Inferior parietal cortex (tissue), 1 donor: ENCODE measurements around the gene C2orf68.
A peak's percentile ranks its signal among the peaks of the same experiment; 100 is the strongest.
"Not testable (repeated sequence)": the region's sequence is repeated elsewhere in the genome, so short reads cannot be mapped to it uniquely, and the experiment has no call there.

Experiments used
- DNase-seq: peaks from one replicate; pipeline ENCODE4 v3.0.0-alpha.2; 2016; ENCODE audit errors: extremely low spot score

The C2orf68 gene

GRCh38 chr2:85582492-85582891 is 29.4 kb downstream of the C2orf68 start:
- no peak for DNase-seq

- DNase-seq: no peak
These were observed 31.7 kb downstream of the C2orf68 start for GRCh38 chr2:85580206-85580605.

- no peak for DNase-seq
These were observed 32.5 kb downstream of the C2orf68 start for GRCh38 chr2:85579266-85579935.

- DNase-seq: no peak
These were observed 33.4 kb downstream of the C2orf68 start for GRCh38 chr2:85578243-85579180.

- no peak for DNase-seq
These were observed 34.3 kb downstream of the C2orf68 start, which contains the start of gene VAMP8 for GRCh38 chr2:85577386-85578242. VAMP8 (plus strand) TSS chr2:85577586; CDS start chr2:85577647, 61 bp downstream.

- no peak for DNase-seq
These were observed 34.8 kb downstream of the C2orf68 start for GRCh38 chr2:85577063-85577385.

- DNase-seq: no peak
These were observed 36.1 kb downstream of the C2orf68 start for GRCh38 chr2:85575739-85576138.

- DNase-seq: no peak
These were observed 45.6 kb downstream of the C2orf68 start for GRCh38 chr2:85566265-85566664.

GRCh38 chr2:85564144-85564563 is 47.7 kb downstream of the C2orf68 start:
- no peak for DNase-seq

GRCh38 chr2:85561280-85562212 is 50.3 kb downstream of the C2orf68 start, which contains the start of gene GGCX:
GGCX (minus strand) TSS chr2:85561493; CDS start chr2:85561428, 65 bp downstream.
- peak; percentile 95 for DNase-seq

- DNase-seq: no peak
These were observed 51.0 kb downstream of the C2orf68 start for GRCh38 chr2:85560812-85561279.

GRCh38 chr2:85560403-85560726 is 51.5 kb downstream of the C2orf68 start:
- DNase-seq: not testable (repeated sequence)

- no peak for DNase-seq
These were observed 53.7 kb downstream of the C2orf68 start for GRCh38 chr2:85558160-85558559.

GRCh38 chr2:85557130-85557529 is 54.7 kb downstream of the C2orf68 start:
- DNase-seq: no peak
